HepG2 (cell line): ENCODE results near the gene MOAP1. TPM values are rescaled to one million over a fixed set of nuclear protein-coding genes. Genes with fewer than 3 reads are reported as not detected.

Experiments
- AHR ChIP-seq: IDR thresholded peaks from 2 replicates; pipeline ENCODE4 v1.6.1; 2018; ENCODE audit warnings: missing genetic modification reagents, missing compliant biosample characterization
- ATF1 ChIP-seq: IDR thresholded peaks from 2 replicates; pipeline ENCODE4 v1.6.1; 2016; ENCODE audit warnings: mild to moderate bottlenecking, control low read depth
- CBX1 ChIP-seq: IDR thresholded peaks from one replicate; pipeline ENCODE4 v1.6.1; 2016; ENCODE audit warnings: antibody characterized with exemption, low read depth
- GATA4 ChIP-seq: sonication (generic); IDR thresholded peaks from 2 replicates; pipeline ENCODE4 v1.6.1; 2016; ENCODE audit warnings: antibody characterized with exemption, low read depth, borderline replicate concordance
- HMGXB3 ChIP-seq: sonication (generic); formaldehyde crosslinking; IDR thresholded peaks from 2 replicates; pipeline ENCODE4 v1.4.0; 2020; ENCODE audit warnings: missing genetic modification reagents, borderline replicate concordance
- PRPF4 ChIP-seq: fragments of 200-400 bp; formaldehyde crosslinking; IDR thresholded peaks from 2 replicates; pipeline ENCODE4 v1.6.1; 2016; ENCODE audit warnings: low read length, low read depth; ENCODE audit not compliant: poor library complexity, severe bottlenecking
- RBM22 ChIP-seq: fragments of 200-400 bp; formaldehyde crosslinking; optimal IDR thresholded peaks from 2 replicates; pipeline ENCODE3; 2017; ENCODE audit warnings: mild to moderate bottlenecking, low read length, moderate library complexity
- RFX1 ChIP-seq: fragments of 450-650 bp; IDR thresholded peaks from 2 replicates; pipeline ENCODE4 v1.6.1; 2017
- STAT6 ChIP-seq: sonication (generic); formaldehyde crosslinking; IDR thresholded peaks from 2 replicates; pipeline ENCODE4 v1.4.0; 2020; ENCODE audit warnings: missing genetic modification reagents, mild to moderate bottlenecking, borderline replicate concordance
- ZFP41 ChIP-seq: sonication (generic); formaldehyde crosslinking; IDR thresholded peaks from 2 replicates; pipeline ENCODE4 v1.4.0; 2020; ENCODE audit warnings: mild to moderate bottlenecking, missing genetic modification reagents, borderline replicate concordance
- ZFX ChIP-seq: sonication (generic); formaldehyde crosslinking; IDR thresholded peaks from 2 replicates; pipeline ENCODE4 v1.4.0; 2020; ENCODE audit warnings: mild to moderate bottlenecking, low read depth, missing genetic modification reagents, moderate library complexity
- ZMYM3 ChIP-seq: sonication (generic); formaldehyde crosslinking; IDR thresholded peaks from 2 replicates; pipeline ENCODE4 v1.5.1; 2020; ENCODE audit warnings: mild to moderate bottlenecking, missing genetic modification reagents
- ZNF17 ChIP-seq: sonication (generic); formaldehyde crosslinking; IDR thresholded peaks from 2 replicates; pipeline ENCODE4 v1.5.0; 2020; ENCODE audit warnings: mild to moderate bottlenecking, missing genetic modification reagents
- ZNF331 ChIP-seq: sonication (generic); formaldehyde crosslinking; IDR thresholded peaks from 2 replicates; pipeline ENCODE4 v1.4.0; 2020; ENCODE audit warnings: missing genetic modification reagents
- ZNF343 ChIP-seq: sonication (generic); formaldehyde crosslinking; IDR thresholded peaks from 2 replicates; pipeline ENCODE4 v1.4.0; 2020; ENCODE audit warnings: mild to moderate bottlenecking, missing genetic modification reagents
- ZNF510 ChIP-seq: sonication (generic); formaldehyde crosslinking; IDR thresholded peaks from 2 replicates; pipeline ENCODE4 v1.4.0; 2020; ENCODE audit warnings: low read depth, mild to moderate bottlenecking, missing genetic modification reagents
- ZNF589 ChIP-seq: sonication (generic); formaldehyde crosslinking; conservative IDR thresholded peaks from 2 replicates; pipeline ENCODE4 v1.8.0; 2022; ENCODE audit warnings: mild to moderate bottlenecking, moderate library complexity, missing genetic modification reagents
- ZNF614 ChIP-seq: IDR thresholded peaks from 2 replicates; pipeline ENCODE4 v1.6.1; 2018; ENCODE audit warnings: missing biosample characterization, missing genetic modification reagents, inconsistent platforms, borderline replicate concordance
- ZNF703 ChIP-seq: sonication (generic); formaldehyde crosslinking; IDR thresholded peaks from 2 replicates; pipeline ENCODE4 v1.5.1; 2020; ENCODE audit warnings: missing genetic modification reagents, mild to moderate bottlenecking, moderate library complexity, borderline replicate concordance
- polyA plus RNA-seq, 8 experiments: library from polyadenylated mRNA; depleted of rRNA in 3 of 8; stranded (reverse) in 7 of 8; unstranded in 1 of 8; fragments of >200 nt; fragmentation: Illumina TruSeq in 4 of 8; extraction: Trizol in 4 of 8; gene quantifications; 2 replicates each; pipeline versions ENCODE4 v1.2.1 to v1.2.3, GENCODE V29; 2011 to 2016; ENCODE audit warnings: low read depth in 4 of 8, missing spikeins in 1 of 8, mixed read lengths in 1 of 8; ENCODE audit not compliant: insufficient read depth in 1 of 8
- total RNA-seq, 5 experiments: library from RNA; depleted of rRNA; stranded (reverse); fragments of >200 nt; fragmentation: Illumina TruSeq; extraction: Trizol; gene quantifications; 2 replicates each; pipeline ENCODE4 v1.2.3, GENCODE V29; 2016; ENCODE audit warnings: low read depth in 1 of 5
- TF ChIP-seq, protein P1 (sequence below): sonication (generic); formaldehyde crosslinking; IDR thresholded peaks from 2 replicates; pipeline ENCODE4 v1.4.0; 2020; ENCODE audit warnings: low read depth, mild to moderate bottlenecking, missing genetic modification reagents
- TF ChIP-seq, protein P2 (sequence below): sonication (generic); formaldehyde crosslinking; IDR thresholded peaks from 2 replicates; pipeline ENCODE4 v1.5.0; 2020; ENCODE audit warnings: mild to moderate bottlenecking, missing genetic modification reagents, moderate library complexity

The MOAP1 gene
- total and polyA plus RNA-seq, 2 of the 13 experiments (the other 11 are each of a cell fraction or from before 2014, with no cell fraction given) = 14.6 to 47.0 TPM

GRCh38 chr14:93137864-93138263 is 46.8 kb downstream of the MOAP1 start (continued):
- TF ChIP-seq ZNF510 (CRISPR knock-in tag) (no peak), RBM22 (no peak), ZMYM3 (CRISPR knock-in tag) (no peak), PRPF4 (no peak), CBX1 (no peak), ZNF343 (no peak), STAT6 (CRISPR knock-in tag) (no peak), ATF1 (no peak), ZNF703 (CRISPR knock-in tag) (no peak), AHR (CRISPR knock-in tag) (no peak), ZFX (0 out of 2 replicates have a peak, but pooled peaks have one; percentile 16), ZNF614 (CRISPR knock-in tag) (0 out of 2 replicates have a peak, but pooled peaks have one; percentile 26), HMGXB3 (CRISPR knock-in tag) (no peak), ZNF17 (CRISPR knock-in tag) (no peak), GATA4 (no peak), RFX1 (no peak), ZNF589 (CRISPR knock-in tag) (no peak), ZNF331 (CRISPR knock-in tag) (no peak), ZFP41 (no peak)
- TF ChIP-seq, protein P1, sequence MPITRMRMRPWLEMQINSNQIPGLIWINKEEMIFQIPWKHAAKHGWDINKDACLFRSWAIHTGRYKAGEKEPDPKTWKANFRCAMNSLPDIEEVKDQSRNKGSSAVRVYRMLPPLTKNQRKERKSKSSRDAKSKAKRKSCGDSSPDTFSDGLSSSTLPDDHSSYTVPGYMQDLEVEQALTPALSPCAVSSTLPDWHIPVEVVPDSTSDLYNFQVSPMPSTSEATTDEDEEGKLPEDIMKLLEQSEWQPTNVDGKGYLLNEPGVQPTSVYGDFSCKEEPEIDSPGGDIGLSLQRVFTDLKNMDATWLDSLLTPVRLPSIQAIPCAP (CRISPR knock-in tag) = no peak
- TF ChIP-seq, protein P2, sequence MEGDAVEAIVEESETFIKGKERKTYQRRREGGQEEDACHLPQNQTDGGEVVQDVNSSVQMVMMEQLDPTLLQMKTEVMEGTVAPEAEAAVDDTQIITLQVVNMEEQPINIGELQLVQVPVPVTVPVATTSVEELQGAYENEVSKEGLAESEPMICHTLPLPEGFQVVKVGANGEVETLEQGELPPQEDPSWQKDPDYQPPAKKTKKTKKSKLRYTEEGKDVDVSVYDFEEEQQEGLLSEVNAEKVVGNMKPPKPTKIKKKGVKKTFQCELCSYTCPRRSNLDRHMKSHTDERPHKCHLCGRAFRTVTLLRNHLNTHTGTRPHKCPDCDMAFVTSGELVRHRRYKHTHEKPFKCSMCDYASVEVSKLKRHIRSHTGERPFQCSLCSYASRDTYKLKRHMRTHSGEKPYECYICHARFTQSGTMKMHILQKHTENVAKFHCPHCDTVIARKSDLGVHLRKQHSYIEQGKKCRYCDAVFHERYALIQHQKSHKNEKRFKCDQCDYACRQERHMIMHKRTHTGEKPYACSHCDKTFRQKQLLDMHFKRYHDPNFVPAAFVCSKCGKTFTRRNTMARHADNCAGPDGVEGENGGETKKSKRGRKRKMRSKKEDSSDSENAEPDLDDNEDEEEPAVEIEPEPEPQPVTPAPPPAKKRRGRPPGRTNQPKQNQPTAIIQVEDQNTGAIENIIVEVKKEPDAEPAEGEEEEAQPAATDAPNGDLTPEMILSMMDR (CRISPR knock-in tag) = peak; percentile 35; the same call in 1 of the 2 replicates
